HG02678 (cell line): ENCODE results near the gene ABT1.

Experiments
- ATAC-seq: cut with Tn5 transposase; IDR thresholded peaks from one replicate; pipeline ENCODE4 v1.9.1; 2021; ENCODE audit warnings: mild to moderate bottlenecking, moderate library complexity; ENCODE audit not compliant: unreplicated experiment

The ABT1 gene

DNA sequence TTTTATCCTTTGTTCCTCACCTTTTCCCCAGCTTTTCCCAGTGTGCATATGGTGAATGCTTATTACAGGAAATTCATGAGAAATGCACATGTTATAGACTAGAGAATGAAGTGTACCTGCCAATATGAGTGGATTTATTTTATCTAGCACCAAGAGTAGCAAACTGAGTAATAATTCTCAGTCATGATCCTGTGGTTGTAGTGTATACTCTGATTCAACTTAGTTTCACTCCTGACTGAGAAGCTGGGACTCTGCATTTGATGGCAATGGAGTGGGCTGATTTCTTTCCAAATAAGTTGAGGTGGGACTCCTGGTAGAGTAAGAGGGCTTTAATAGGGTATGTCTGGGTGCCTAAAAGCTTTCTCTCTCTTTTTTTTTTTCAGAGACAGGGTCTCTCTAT lies 4.0 kb downstream of the ABT1 start:
- no peak for ATAC-seq

DNA sequence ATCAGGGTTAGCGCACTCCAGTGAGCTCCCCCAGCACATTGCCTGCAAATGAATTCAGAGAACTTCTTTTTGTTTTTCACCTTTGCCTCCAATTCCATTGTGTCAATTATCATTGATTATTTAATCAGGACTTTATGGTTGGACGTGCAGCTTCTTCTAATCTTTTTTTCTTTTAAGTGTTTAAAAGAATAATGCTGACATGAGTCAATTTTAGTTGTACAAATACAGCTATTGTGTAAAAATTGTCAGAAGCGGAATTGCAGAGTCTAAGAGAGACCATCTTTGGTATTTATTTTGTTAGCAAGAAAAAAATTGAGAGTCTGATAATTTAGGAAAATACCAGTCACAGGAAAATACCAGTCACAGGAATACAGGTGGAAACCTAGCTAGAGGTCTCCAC lies 5.5 kb downstream of the ABT1 start:
- no peak for ATAC-seq

- ATAC-seq = no peak
Observed at GRCh38 chr6:26604026-26604425, 7.3 kb downstream of the ABT1 start.

- ATAC-seq = no peak
Observed at GRCh38 chr6:26604797-26605196, 8.0 kb downstream of the ABT1 start.

DNA sequence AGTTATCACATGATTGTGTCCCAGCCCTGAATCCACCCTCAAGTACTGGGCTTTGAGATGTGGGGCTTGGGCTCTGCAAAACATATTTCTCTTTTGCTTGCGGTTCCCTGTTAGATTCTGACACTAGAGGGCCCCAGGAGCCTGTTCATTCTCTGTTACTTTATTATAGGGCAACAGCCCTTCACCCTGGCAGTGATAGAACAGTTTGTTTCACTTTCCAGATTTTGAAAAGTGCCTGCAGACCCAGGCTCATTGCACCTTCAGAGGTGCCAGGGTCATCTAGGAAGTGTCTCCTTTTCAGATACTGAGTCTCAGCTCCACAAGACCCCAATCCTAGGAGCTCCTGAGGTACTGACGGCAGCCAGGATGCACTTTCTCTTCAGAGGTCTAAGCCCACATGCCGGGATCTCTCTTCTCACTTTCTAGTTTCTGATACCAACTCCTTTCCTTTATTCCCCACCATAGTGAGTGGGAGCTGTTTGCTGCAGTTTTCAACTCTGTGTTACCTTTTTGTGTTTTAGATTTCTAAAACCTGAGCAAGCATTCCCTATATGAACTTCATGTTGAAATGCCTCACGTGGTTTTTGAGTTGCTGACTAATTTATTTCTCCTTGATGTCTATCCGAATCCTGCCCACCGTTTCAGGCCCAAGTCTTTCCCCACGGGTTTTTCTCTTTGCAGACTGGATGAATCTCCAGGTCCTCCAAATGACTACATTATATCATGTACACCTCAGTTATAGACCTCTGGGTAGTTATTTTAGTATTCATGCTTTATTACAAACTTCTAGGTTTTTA lies 10.9 kb downstream of the ABT1 start:
- ATAC-seq = peak; percentile 81

GRCh38 chr6:26609463-26609862 lies 12.7 kb downstream of the ABT1 start:
- no peak for ATAC-seq

DNA sequence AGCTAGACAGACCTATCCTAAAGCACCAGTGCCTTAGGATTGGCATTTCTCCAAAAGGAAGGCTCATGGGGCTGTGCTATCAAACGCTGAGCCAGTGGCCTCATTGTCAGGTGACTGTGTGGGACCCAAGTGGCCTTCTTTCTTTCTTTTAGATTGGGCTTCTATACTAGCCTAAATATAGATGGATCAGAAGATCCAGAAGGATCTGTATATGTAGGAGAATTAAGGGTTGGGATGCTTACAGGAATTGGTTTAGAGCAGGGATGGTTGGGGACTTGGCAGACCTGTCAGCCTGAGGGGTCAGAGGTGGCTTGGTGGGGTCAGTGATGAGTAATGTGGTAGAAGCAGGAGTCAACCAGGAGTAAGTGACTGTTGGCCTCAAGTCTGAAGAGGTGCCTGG lies 14.8 kb downstream of the ABT1 start:
- no peak for ATAC-seq

GRCh38 chr6:26613201-26613600 lies 16.4 kb downstream of the ABT1 start:
- ATAC-seq = no peak

DNA sequence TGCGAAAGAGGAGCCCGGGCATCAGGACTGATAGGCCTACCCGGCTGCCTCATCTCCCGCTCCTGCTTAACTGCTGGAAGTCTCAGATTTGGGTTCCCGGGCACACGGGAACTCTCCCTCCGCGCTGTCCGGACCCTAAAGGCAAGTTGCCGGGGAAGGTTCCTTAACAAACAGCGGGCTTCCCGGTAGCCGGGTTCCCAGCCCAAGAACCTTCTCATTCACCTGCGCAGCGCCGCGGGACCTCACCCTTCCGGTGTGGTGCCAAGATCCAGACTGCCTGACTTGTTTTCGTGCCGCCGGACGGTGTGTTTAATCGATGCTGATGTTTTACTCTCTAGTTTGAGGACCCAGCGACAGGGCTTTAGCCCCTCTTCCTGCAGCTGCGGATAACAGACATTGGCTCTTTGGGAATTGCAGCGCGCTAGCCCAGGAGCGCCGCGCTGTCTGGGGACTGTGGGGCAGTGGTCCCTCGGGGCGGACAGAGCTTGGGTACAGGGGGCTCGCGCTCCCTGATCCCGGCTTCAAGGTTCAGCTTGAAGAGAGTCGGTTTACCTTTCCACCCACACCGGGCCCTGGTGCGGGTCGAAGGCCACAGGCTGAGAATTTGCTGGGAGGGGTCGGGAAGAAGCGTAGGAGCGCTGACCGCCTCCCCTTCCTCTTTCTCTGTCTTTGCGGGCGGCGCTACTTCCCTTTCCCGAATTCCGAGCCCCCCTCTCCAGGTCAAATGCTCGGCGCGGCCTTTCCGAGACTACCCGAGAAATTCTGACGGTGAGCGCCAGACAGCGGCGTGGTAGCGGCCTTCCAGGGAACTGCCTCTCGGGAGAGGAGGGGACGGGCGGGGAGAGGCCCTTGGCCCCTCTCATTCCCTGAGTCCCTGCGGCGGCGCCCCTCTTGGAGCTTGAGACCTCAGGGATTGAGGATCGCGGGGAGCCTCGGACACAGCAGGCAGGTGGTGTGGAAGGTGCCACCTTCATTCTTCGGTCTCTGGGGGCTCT lies 17.2 kb downstream of the ABT1 start:
- ATAC-seq = no peak

DNA sequence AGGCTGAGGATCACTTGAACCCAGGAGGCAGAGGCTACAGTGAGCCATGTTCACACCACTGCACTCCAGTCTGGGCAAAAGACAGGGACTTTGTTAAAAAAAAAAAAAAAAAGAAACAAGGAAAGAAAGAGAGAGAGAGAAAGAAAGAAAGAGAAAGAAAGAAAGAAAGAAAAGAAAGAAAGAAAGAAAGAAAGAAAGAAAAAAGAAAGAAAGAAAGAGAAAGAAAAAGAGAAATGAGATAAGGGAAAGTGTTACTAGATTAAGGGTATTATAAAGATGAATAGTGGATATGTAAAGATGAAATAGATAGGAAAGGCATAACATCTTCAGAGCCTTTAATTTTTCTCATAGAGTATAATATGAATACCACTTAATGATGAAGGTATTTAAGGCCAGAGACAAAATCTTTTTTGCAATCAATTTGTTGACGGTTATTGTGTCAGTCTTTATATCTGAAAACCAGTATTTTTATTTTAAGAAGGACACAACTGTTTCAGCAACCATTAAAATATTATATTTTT lies 26.6 kb downstream of the ABT1 start:
- no peak for ATAC-seq

DNA sequence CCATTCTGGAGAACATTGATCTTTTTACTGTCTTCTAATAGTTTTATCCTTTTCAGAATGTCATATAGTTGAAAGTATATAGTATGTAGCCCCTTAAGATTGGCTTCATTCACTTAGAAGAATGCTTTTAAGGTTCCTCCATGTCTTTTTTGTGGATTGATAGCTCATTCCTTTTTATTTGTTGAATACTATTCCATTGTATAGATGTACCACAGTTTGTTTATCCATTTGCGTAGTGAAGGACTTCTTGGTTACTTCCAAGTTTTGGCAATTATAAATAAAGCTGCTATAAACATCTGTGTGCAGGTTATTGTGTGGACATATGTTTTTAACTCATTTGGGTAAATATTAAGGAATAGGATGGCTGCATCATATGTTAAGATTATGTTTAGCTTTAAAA lies 27.8 kb downstream of the ABT1 start:
- no peak for ATAC-seq

GRCh38 chr6:26627843-26628242 lies 31.1 kb downstream of the ABT1 start:
- ATAC-seq = no peak

DNA sequence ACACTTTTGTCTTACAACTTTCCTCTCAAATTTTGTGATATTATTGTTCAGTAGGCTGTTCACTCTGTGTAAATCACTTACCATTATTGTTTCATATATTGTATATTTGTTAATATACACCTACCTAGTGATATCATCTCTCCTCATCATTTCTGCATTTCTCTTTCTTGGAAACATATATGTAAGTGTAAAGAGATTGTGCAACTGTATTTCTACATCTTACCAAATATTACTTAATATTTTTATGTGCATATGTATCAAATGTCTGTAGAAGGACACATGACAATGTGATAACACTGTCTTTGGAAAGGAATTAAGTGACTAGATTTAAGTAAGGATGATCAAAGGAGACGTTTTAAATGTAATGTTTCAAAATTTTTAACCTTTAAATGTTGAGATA lies 32.6 kb downstream of the ABT1 start:
- ATAC-seq = no peak

DNA sequence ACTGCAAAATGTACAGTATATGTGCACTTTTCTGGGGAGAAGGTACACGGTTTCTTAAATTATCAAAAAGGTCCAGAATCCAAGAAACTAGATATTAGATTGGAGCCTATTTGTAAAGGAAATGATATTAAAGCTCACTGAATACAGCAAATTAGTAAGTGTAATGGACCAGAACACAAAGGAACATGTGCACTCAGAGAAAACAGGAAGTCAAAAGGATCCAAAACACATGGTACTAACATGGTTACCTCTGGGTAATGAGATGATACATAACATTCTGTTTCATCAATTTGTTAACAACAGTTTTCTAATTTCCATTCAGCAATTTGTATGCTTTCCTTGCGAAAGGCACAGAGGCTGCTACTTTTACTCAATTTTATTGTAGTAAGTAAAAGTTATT lies 44.1 kb downstream of the ABT1 start:
- no peak for ATAC-seq

DNA sequence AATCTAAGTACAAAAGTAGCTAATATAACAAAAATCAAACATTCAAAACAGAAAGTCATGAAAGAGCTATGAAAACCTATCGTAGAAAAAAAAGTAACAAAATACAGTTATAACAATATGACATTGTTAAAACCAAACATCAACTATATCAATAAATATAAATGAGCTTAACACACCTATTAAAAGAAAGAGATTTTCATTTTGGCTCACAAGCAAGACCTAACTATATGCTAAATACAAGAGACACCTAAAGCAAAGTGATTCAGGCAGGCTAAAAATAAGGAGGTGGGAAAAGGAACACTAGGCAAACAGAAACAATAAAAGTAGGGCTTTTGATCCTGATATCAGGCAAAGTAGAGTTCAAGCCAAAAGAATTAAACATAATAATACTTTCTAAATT lies 49.3 kb downstream of the ABT1 start:
- ATAC-seq = no peak
